Spleen (tissue), 7 donors: ENCODE results near the gene KLB.

ENCODE experiments used
- POLR2A ChIP-seq, 3 donors: fragments of 450-650 bp; IDR thresholded peaks; one replicate each; pipeline ENCODE4 v1.5.1; 2017; ENCODE audit warnings: antibody characterized with exemption in 3 of 3, mild to moderate bottlenecking in 1 of 3
- POLR2AphosphoS5 ChIP-seq, 3 donors: sonication (generic); formaldehyde crosslinking; IDR thresholded peaks; one replicate each; pipeline ENCODE4 v1.5.1; 2017; ENCODE audit warnings: antibody characterized with exemption in 3 of 3
- TF ChIP-seq, protein P1 (sequence below), 11 experiments: fragments of 200-600 bp in 7 of 11; fragments of 450-650 bp in 4 of 11; sonication (generic) in 4 of 11; IDR thresholded peaks in 8 of 11; conservative IDR thresholded peaks in 3 of 11; 1 replicate in 7 of 11; 2 replicates in 4 of 11; pipeline versions ENCODE4 v1.4.0 to v1.8.0; 2016 to 2021; ENCODE audit warnings: antibody characterized with exemption in 11 of 11, inconsistent platforms in 4 of 11, mild to moderate bottlenecking in 1 of 11
- donor health status: DM: no; HTN: no; CAD: no; lungs with moderate emphysema.
- donor health status: DM: no; HTN: no; CAD: no.
- donor health status: DM: no; HTN: no; CAD: no.

- TF ChIP-seq, protein P1, sequence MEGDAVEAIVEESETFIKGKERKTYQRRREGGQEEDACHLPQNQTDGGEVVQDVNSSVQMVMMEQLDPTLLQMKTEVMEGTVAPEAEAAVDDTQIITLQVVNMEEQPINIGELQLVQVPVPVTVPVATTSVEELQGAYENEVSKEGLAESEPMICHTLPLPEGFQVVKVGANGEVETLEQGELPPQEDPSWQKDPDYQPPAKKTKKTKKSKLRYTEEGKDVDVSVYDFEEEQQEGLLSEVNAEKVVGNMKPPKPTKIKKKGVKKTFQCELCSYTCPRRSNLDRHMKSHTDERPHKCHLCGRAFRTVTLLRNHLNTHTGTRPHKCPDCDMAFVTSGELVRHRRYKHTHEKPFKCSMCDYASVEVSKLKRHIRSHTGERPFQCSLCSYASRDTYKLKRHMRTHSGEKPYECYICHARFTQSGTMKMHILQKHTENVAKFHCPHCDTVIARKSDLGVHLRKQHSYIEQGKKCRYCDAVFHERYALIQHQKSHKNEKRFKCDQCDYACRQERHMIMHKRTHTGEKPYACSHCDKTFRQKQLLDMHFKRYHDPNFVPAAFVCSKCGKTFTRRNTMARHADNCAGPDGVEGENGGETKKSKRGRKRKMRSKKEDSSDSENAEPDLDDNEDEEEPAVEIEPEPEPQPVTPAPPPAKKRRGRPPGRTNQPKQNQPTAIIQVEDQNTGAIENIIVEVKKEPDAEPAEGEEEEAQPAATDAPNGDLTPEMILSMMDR (IDR thresholded peaks at IDR 0.05 in 8 of 11, conservative IDR thresholded peaks at IDR 0.05 in 3 of 11), result no peak
- no peak for TF ChIP-seq POLR2AphosphoS5 (IDR thresholded peaks at IDR 0.05)
- TF ChIP-seq POLR2A (IDR thresholded peaks at IDR 0.05), result no peak
Observed at GRCh38 chr4:39384563-39384962, 22.2 kb upstream of the KLB start.
